Activated naive CD4-positive, alpha-beta T cell treated with anti-CD3 and anti-CD28 coated beads for 36 hours (primary cell): Measurements from ENCODE around the gene PLEKHA1. TPM values are rescaled to one million over a fixed set of nuclear protein-coding genes. Genes with fewer than 3 reads are reported as not detected.

Source experiments
- CTCF ChIA-PET: fragments of 350-600 bp; sonication (Branson Sonifier 250); formaldehyde crosslinking; loops from one replicate; lab custom pipeline; 2021; ENCODE audit warnings: antibody characterized with exemption; lab: Charles Lee
- DNase-seq: peaks from one replicate; pipeline ENCODE4 v3.0.0-alpha.2; 2020
- H3K27ac Mint-ChIP-seq: one replicate; pipeline ENCODE4 v1.8.0; 2021; ENCODE audit warnings: mild to moderate bottlenecking, mixed read lengths
- H3K27me3 Mint-ChIP-seq: one replicate; pipeline ENCODE4 v1.8.0; 2021; ENCODE audit warnings: low read depth, mixed read lengths
- H3K36me3 Mint-ChIP-seq: one replicate; pipeline ENCODE4 v1.8.0; 2021; ENCODE audit warnings: low read depth, mixed read lengths
- H3K4me1 Mint-ChIP-seq: one replicate; pipeline ENCODE4 v1.8.0; 2021; ENCODE audit warnings: low read depth, mixed read lengths
- H3K4me3 Mint-ChIP-seq: one replicate; pipeline ENCODE4 v1.8.0; 2021; ENCODE audit warnings: mild to moderate bottlenecking, moderate library complexity, mixed read lengths
- H3K9me3 Mint-ChIP-seq: one replicate; pipeline ENCODE4 v1.8.0; 2021; ENCODE audit warnings: mixed read lengths
- intact Hi-C: fragments of 100-400 bp; cut with micrococcal nuclease; formaldehyde crosslinking; loops from one replicate; pipeline ENCODE4 v1.15.1; 2023
- total RNA-seq, 2 experiments: library from RNA; stranded (reverse); gene quantifications; one replicate each; pipeline ENCODE4 v1.2.3, GENCODE V29; 2021

PLEKHA1 gene
- total RNA-seq, 2 experiments from 2014 or later, result 17.6 to 17.9 TPM

- no peaks in the 10 kb centered on the region for H3K9me3 Mint-ChIP-seq
- H3K27me3 Mint-ChIP-seq, result peaks cover 33% of the 10 kb centered on the region
- intact Hi-C loops, result no loop called here
- H3K4me1 Mint-ChIP-seq, result no peaks in the 10 kb centered on the region
- H3K27ac Mint-ChIP-seq, result no peak overlapping the region
- no peak for DNase-seq
- no peak overlapping the region for H3K4me3 Mint-ChIP-seq
- CTCF ChIA-PET, result interaction anchor here (1.2 to 1.6 kb wide), 2 partner anchors 100 to 170 kb away, joined by 3 to 6 read pairs; no protein-coding TSS in a partner anchor
- H3K36me3 Mint-ChIP-seq, result no peaks in the 10 kb centered on the region
These were observed 93.2 kb downstream of the PLEKHA1 start for GRCh38 chr10:122467701-122468100.

- Mint-ChIP-seq H3K9me3 (no peaks in the 10 kb centered on the region), H3K27ac (no peak overlapping the region), H3K27me3 (peaks cover 26% of the 10 kb centered on the region), H3K4me3 (no peak overlapping the region), H3K36me3 (no peaks in the 10 kb centered on the region), H3K4me1 (no peaks in the 10 kb centered on the region)
- CTCF ChIA-PET, result no interaction called here
- intact Hi-C loops, result no loop called here
- no peak for DNase-seq
These were observed 93.9 kb downstream of the PLEKHA1 start for GRCh38 chr10:122468307-122468925.

GRCh38 chr10:122468926-122469781 is 94.6 kb downstream of the PLEKHA1 start:
- peaks cover 19% of the 10 kb centered on the region for H3K27me3 Mint-ChIP-seq
- DNase-seq, result no peak
- no peaks in the 10 kb centered on the region for H3K36me3 Mint-ChIP-seq
- intact Hi-C loops, result no loop called here
- H3K9me3 Mint-ChIP-seq, result no peaks in the 10 kb centered on the region
- no peak overlapping the region for H3K27ac Mint-ChIP-seq
- H3K4me3 Mint-ChIP-seq, result no peak overlapping the region
- CTCF ChIA-PET, result interaction anchor here (0.8 to 1.2 kb wide), 2 partner anchors 34 to 97 kb away, joined by 3 to 4 read pairs; no protein-coding TSS in a partner anchor
- H3K4me1 Mint-ChIP-seq, result peaks cover 3% of the 10 kb centered on the region

- no peak overlapping the region for H3K27ac Mint-ChIP-seq
- no peak overlapping the region for H3K4me3 Mint-ChIP-seq
- H3K27me3 Mint-ChIP-seq, result peaks cover 19% of the 10 kb centered on the region
- peaks cover 8% of the 10 kb centered on the region for H3K4me1 Mint-ChIP-seq
- intact Hi-C loops, result no loop called here
- no peak for DNase-seq
- no peaks in the 10 kb centered on the region for H3K9me3 Mint-ChIP-seq
- no peaks in the 10 kb centered on the region for H3K36me3 Mint-ChIP-seq
- CTCF ChIA-PET, result interaction anchor here (1.1 to 1.2 kb wide), 2 partner anchors 35 to 171 kb away, joined by 4 read pairs; no protein-coding TSS in a partner anchor
These were observed 95.3 kb downstream of the PLEKHA1 start for GRCh38 chr10:122469848-122470247.

GRCh38 chr10:122471531-122472177 is 97.1 kb downstream of the PLEKHA1 start:
- H3K4me3 Mint-ChIP-seq, result no peak overlapping the region

GRCh38 chr10:122473116-122473515 is 98.6 kb downstream of the PLEKHA1 start:
- H3K4me3 Mint-ChIP-seq, result no peak overlapping the region
- peaks cover 8% of the 10 kb centered on the region for H3K4me1 Mint-ChIP-seq
- H3K27ac Mint-ChIP-seq, result no peak overlapping the region
- intact Hi-C loops, result no loop called here
- no peak for DNase-seq
- H3K27me3 Mint-ChIP-seq, result peaks cover 11% of the 10 kb centered on the region
- H3K36me3 Mint-ChIP-seq, result no peaks in the 10 kb centered on the region
- no peaks in the 10 kb centered on the region for H3K9me3 Mint-ChIP-seq
- CTCF ChIA-PET, result interaction anchor here (0.7 kb wide), 1 partner anchor 832 kb away, joined by 3 read pairs; no protein-coding TSS in a partner anchor

More at GRCh38 chr10:122471531-122472177, 97.1 kb downstream of the PLEKHA1 start:
- intact Hi-C loops, result no loop called here
- Mint-ChIP-seq H3K36me3 (no peaks in the 10 kb centered on the region), H3K27me3 (peaks cover 16% of the 10 kb centered on the region), H3K4me1 (peaks cover 8% of the 10 kb centered on the region), H3K9me3 (no peaks in the 10 kb centered on the region), H3K27ac (no peak overlapping the region)
- CTCF ChIA-PET, result no interaction called here
- no peak for DNase-seq

GRCh38 chr10:122474131-122474818 is 99.8 kb downstream of the PLEKHA1 start:
- H3K4me3 Mint-ChIP-seq, result no peak overlapping the region
- CTCF ChIA-PET, result no interaction called here
- H3K4me1 Mint-ChIP-seq, result peaks cover 8% of the 10 kb centered on the region
- peaks cover 10% of the 10 kb centered on the region for H3K27me3 Mint-ChIP-seq
- H3K27ac Mint-ChIP-seq, result no peak overlapping the region
- H3K36me3 Mint-ChIP-seq, result no peaks in the 10 kb centered on the region
- H3K9me3 Mint-ChIP-seq, result no peaks in the 10 kb centered on the region
- no peak for DNase-seq
- intact Hi-C loops, result no loop called here

- intact Hi-C loops, result no loop called here
- no peaks in the 10 kb centered on the region for H3K9me3 Mint-ChIP-seq
- H3K4me3 Mint-ChIP-seq, result no peak overlapping the region
- no peaks in the 10 kb centered on the region for H3K36me3 Mint-ChIP-seq
- DNase-seq, result no peak
- no peak overlapping the region for H3K27ac Mint-ChIP-seq
- peaks cover 10% of the 10 kb centered on the region for H3K27me3 Mint-ChIP-seq
- CTCF ChIA-PET, result no interaction called here
- H3K4me1 Mint-ChIP-seq, result peaks cover 8% of the 10 kb centered on the region
These were observed 100.6 kb downstream of the PLEKHA1 start for GRCh38 chr10:122475100-122475499.

GRCh38 chr10:122475591-122476332 is 101.3 kb downstream of the PLEKHA1 start:
- Mint-ChIP-seq H3K4me3 (no peak overlapping the region), H3K9me3 (no peaks in the 10 kb centered on the region), H3K27ac (no peak overlapping the region), H3K4me1 (peaks cover 8% of the 10 kb centered on the region), H3K36me3 (no peaks in the 10 kb centered on the region), H3K27me3 (peaks cover 10% of the 10 kb centered on the region)
- CTCF ChIA-PET, result no interaction called here
- no peak for DNase-seq
- intact Hi-C loops, result no loop called here

- CTCF ChIA-PET, result no interaction called here
- intact Hi-C loops, result no loop called here
- H3K4me3 Mint-ChIP-seq, result no peak overlapping the region
- no peaks in the 10 kb centered on the region for H3K36me3 Mint-ChIP-seq
- H3K9me3 Mint-ChIP-seq, result no peaks in the 10 kb centered on the region
- peaks cover 9% of the 10 kb centered on the region for H3K27me3 Mint-ChIP-seq
- peaks cover 8% of the 10 kb centered on the region for H3K4me1 Mint-ChIP-seq
- DNase-seq, result no peak
- H3K27ac Mint-ChIP-seq, result no peak overlapping the region
These were observed 101.8 kb downstream of the PLEKHA1 start for GRCh38 chr10:122476333-122476695.

- intact Hi-C loops, result no loop called here
These were observed 102.9 kb downstream of the PLEKHA1 start for GRCh38 chr10:122477436-122477835.

More at GRCh38 chr10:122477436-122477835, 102.9 kb downstream of the PLEKHA1 start:
- Mint-ChIP-seq H3K27ac (no peak overlapping the region), H3K4me3 (no peak overlapping the region), H3K9me3 (peaks cover 4% of the 10 kb centered on the region), H3K36me3 (no peaks in the 10 kb centered on the region), H3K27me3 (peaks cover 8% of the 10 kb centered on the region), H3K4me1 (peaks cover 8% of the 10 kb centered on the region)
- DNase-seq, result no peak
- CTCF ChIA-PET, result no interaction called here
